A549 (cell line): ENCODE results near the gene SPATA31E1. TPM values are rescaled to one million over a fixed set of nuclear protein-coding genes. Genes with fewer than 3 reads are reported as not detected.

Experiments used
- ATAC-seq, 2 experiments: fragments of 200-7000 bp in 1 of 2; fragments of >200 bp in 1 of 2; cut with Nextera tagmentation in 1 of 2; cut with Tn5 transposase in 1 of 2; 3 replicates each; pipeline versions ENCODE4 v1.8.0 to v1.9.1; 2018 to 2020; ENCODE audit warnings: mild to moderate bottlenecking in 1 of 2, moderate library complexity in 1 of 2
- CTCF ChIA-PET: fragments of 300-600 bp; sonication (Branson Sonifier 250); formaldehyde crosslinking; extraction: SDS; loops from one replicate; lab custom pipeline; 2021; ENCODE audit warnings: antibody characterized with exemption, inconsistent platforms; lab: Yijun Ruan, JAX
- POLR2A ChIA-PET: fragments of 350-600 bp; formaldehyde crosslinking; extraction: SDS; loops from one replicate; lab custom pipeline; 2021; ENCODE audit warnings: antibody characterized with exemption, inconsistent platforms; lab: Yijun Ruan, JAX
- DNase-seq, 2 experiments: peaks; one replicate each; pipeline versions ENCODE4 v3.0.0 to v3.0.0-alpha.2; 2011 to 2016; ENCODE audit warnings: low read depth in 1 of 2, low spot score in 1 of 2
- FAIRE-seq: peaks from 2 replicates; lab custom pipeline; 2011; peaks lifted over from hg19 to GRCh38; lab: Jason Lieb, UNC
- H3K27ac ChIP-seq, 2 experiments: fragments of >200 bp; sonication (Bioruptor Twin); formaldehyde crosslinking; 3 replicates each; pipeline ENCODE4 v1.5.1; 2016 to 2017
- H3K4me1 ChIP-seq: fragments of >200 bp; sonication (Bioruptor Twin); formaldehyde crosslinking; 3 replicates; pipeline ENCODE4 v1.6.1; 2016
- H3K4me2 ChIP-seq: fragments of >200 bp; sonication (Bioruptor Twin); formaldehyde crosslinking; 3 replicates; pipeline ENCODE4 v1.6.1; 2016
- H3K4me3 ChIP-seq: fragments of >200 bp; sonication (Bioruptor Twin); formaldehyde crosslinking; 3 replicates; pipeline ENCODE4 v1.5.1; 2016
- H3K9me3 ChIP-seq: fragments of >200 bp; sonication (Bioruptor Twin); formaldehyde crosslinking; 3 replicates; pipeline ENCODE4 v1.6.1; 2016
- BCL3 ChIP-seq: fragments of >200 bp; sonication (Bioruptor Twin); formaldehyde crosslinking; IDR thresholded peaks from 3 replicates; pipeline ENCODE4 v1.6.1; 2016
- CBX8 ChIP-seq: fragments of 200-600 bp; sonication (generic); IDR thresholded peaks from 2 replicates; pipeline ENCODE4 v1.6.1; 2016
- CEBPB ChIP-seq, 2 experiments: fragments of >200 bp in 1 of 2; sonication (Bioruptor Twin) in 1 of 2; formaldehyde crosslinking in 1 of 2; IDR thresholded peaks; 2 replicates each; pipeline ENCODE4 v1.6.1; 2012 to 2016
- CHD2 ChIP-seq: fragments of 150-350 bp; IDR thresholded peaks from 2 replicates; pipeline ENCODE4 v1.6.1; 2014; ENCODE audit warnings: low read length; ENCODE audit not compliant: partially characterized antibody
- ELK1 ChIP-seq: fragments of 150-350 bp; IDR thresholded peaks from 2 replicates; pipeline ENCODE4 v1.6.1; 2014; ENCODE audit warnings: low read depth, mild to moderate bottlenecking, low read length
- EP300 ChIP-seq, 2 experiments: fragments of >200 bp; sonication (Bioruptor Twin); formaldehyde crosslinking; IDR thresholded peaks; 2 replicates in 1 of 2; 3 replicates in 1 of 2; pipeline ENCODE4 v1.6.1; 2016 to 2017
- HEYL ChIP-seq: fragments of 250-450 bp; sonication (Bioruptor Pico); IDR thresholded peaks from 2 replicates; pipeline ENCODE4 v1.8.0; 2021; ENCODE audit warnings: mild to moderate bottlenecking, moderate library complexity
- HMGXB4 ChIP-seq: fragments of 250-450 bp; sonication (Bioruptor Pico); IDR thresholded peaks from 2 replicates; pipeline ENCODE4 v1.5.0; 2021; ENCODE audit warnings: mild to moderate bottlenecking, moderate library complexity, borderline replicate concordance
- HOXA7 ChIP-seq: fragments of 250-450 bp; sonication (Bioruptor Pico); IDR thresholded peaks from 2 replicates; pipeline ENCODE4 v1.5.0; 2020; ENCODE audit warnings: mild to moderate bottlenecking, moderate library complexity
- HOXB13 ChIP-seq: fragments of 250-450 bp; sonication (Bioruptor Pico); IDR thresholded peaks from 2 replicates; pipeline ENCODE4 v1.5.0; 2020; ENCODE audit warnings: low read depth, mild to moderate bottlenecking, moderate library complexity
- HOXB5 ChIP-seq: fragments of 250-450 bp; sonication (Bioruptor Pico); IDR thresholded peaks from 2 replicates; pipeline ENCODE4 v1.5.0; 2020; ENCODE audit warnings: mild to moderate bottlenecking, moderate library complexity
- JUNB ChIP-seq: fragments of >200 bp; sonication (Bioruptor Twin); formaldehyde crosslinking; IDR thresholded peaks from 2 replicates; pipeline ENCODE4 v1.6.1; 2016
- KDM1A ChIP-seq: fragments of 200-600 bp; sonication (generic); IDR thresholded peaks from 2 replicates; pipeline ENCODE4 v1.6.1; 2016; ENCODE audit warnings: low read depth, mild to moderate bottlenecking
- KDM5A ChIP-seq: fragments of 200-600 bp; sonication (generic); IDR thresholded peaks from 2 replicates; pipeline ENCODE4 v1.6.1; 2016; ENCODE audit warnings: antibody characterized with exemption, mild to moderate bottlenecking
- MAX ChIP-seq: IDR thresholded peaks from 2 replicates; pipeline ENCODE4 v1.6.1; 2012
- MYC ChIP-seq: IDR thresholded peaks from 2 replicates; pipeline ENCODE4 v1.6.1; 2012; ENCODE audit warnings: mild to moderate bottlenecking, inconsistent platforms, low read length, improper control_type of control experiment, borderline replicate concordance
- NPAS2 ChIP-seq: fragments of 250-450 bp; sonication (Bioruptor Pico); IDR thresholded peaks from 2 replicates; pipeline ENCODE4 v1.8.0; 2022; ENCODE audit warnings: mild to moderate bottlenecking, moderate library complexity, borderline replicate concordance
- NR3C1 ChIP-seq: fragments of >200 bp; sonication (Bioruptor Twin); formaldehyde crosslinking; IDR thresholded peaks from 3 replicates; pipeline ENCODE4 v1.6.1; 2017
- PBX3 ChIP-seq: IDR thresholded peaks from 2 replicates; pipeline ENCODE4 v1.6.1; 2012
- POLR2A ChIP-seq: IDR thresholded peaks from 2 replicates; pipeline ENCODE4 v1.6.1; 2012; ENCODE audit warnings: mild to moderate bottlenecking, low read length
- RAD21 ChIP-seq, 2 experiments: fragments of >200 bp in 1 of 2; sonication (Bioruptor Twin) in 1 of 2; formaldehyde crosslinking in 1 of 2; IDR thresholded peaks in 1 of 2; conservative IDR thresholded peaks in 1 of 2; 2 replicates in 1 of 2; 3 replicates in 1 of 2; pipeline ENCODE4 v1.6.1; 2012 to 2018; ENCODE audit warnings: inconsistent platforms in 1 of 2
- REST ChIP-seq: fragments of 200-600 bp; sonication (generic); IDR thresholded peaks from 2 replicates; pipeline ENCODE4 v1.6.1; 2016; ENCODE audit warnings: antibody characterized with exemption, mild to moderate bottlenecking, moderate library complexity
- TP53 ChIP-seq: fragments of 250-450 bp; sonication (Bioruptor Pico); IDR thresholded peaks from 2 replicates; pipeline ENCODE4 v1.5.0; 2021; ENCODE audit warnings: mild to moderate bottlenecking, moderate library complexity
- ZC3H11A ChIP-seq: fragments of 450-650 bp; IDR thresholded peaks from 2 replicates; pipeline ENCODE4 v1.6.1; 2014; ENCODE audit warnings: antibody characterized with exemption, mild to moderate bottlenecking
- ZNF302 ChIP-seq: fragments of 250-450 bp; sonication (Bioruptor Pico); IDR thresholded peaks from 2 replicates; pipeline ENCODE4 v1.9.0; 2021; ENCODE audit warnings: inconsistent platforms, mild to moderate bottlenecking, moderate library complexity
- ZSCAN20 ChIP-seq: fragments of 250-450 bp; sonication (Bioruptor Pico); IDR thresholded peaks from 2 replicates; pipeline ENCODE4 v1.8.0; 2022; ENCODE audit warnings: mild to moderate bottlenecking, moderate library complexity
- WGBS: methylation state at CpG from one replicate; pipeline ENCODE4 v1.1.6; 2017; ENCODE audit errors: missing lambda C conversion rate; 5-methylcytosine and 5-hydroxymethylcytosine counted together
- polyA plus RNA-seq, 4 experiments: library from polyadenylated mRNA; depleted of rRNA in 3 of 4; stranded (reverse); fragments of >200 nt; fragmentation: RNase III in 1 of 4; extraction: RNeasy Plus Mini Kit Qiagen cat#74134 plus additional on column Dnase treatment in 1 of 4; gene quantifications; 2 replicates in 3 of 4; 3 replicates in 1 of 4; pipeline ENCODE4 v1.2.3, GENCODE V29; 2011 to 2017
- TF ChIP-seq, protein P1 (sequence below): fragments of 250-450 bp; sonication (Bioruptor Pico); IDR thresholded peaks from 2 replicates; pipeline ENCODE4 v1.5.0; 2020; ENCODE audit warnings: low read depth, mild to moderate bottlenecking, moderate library complexity

SPATA31E1 gene
- polyA plus RNA-seq, 2 of the 4 experiments (the other 2 are of a cell fraction): not detected

DNA sequence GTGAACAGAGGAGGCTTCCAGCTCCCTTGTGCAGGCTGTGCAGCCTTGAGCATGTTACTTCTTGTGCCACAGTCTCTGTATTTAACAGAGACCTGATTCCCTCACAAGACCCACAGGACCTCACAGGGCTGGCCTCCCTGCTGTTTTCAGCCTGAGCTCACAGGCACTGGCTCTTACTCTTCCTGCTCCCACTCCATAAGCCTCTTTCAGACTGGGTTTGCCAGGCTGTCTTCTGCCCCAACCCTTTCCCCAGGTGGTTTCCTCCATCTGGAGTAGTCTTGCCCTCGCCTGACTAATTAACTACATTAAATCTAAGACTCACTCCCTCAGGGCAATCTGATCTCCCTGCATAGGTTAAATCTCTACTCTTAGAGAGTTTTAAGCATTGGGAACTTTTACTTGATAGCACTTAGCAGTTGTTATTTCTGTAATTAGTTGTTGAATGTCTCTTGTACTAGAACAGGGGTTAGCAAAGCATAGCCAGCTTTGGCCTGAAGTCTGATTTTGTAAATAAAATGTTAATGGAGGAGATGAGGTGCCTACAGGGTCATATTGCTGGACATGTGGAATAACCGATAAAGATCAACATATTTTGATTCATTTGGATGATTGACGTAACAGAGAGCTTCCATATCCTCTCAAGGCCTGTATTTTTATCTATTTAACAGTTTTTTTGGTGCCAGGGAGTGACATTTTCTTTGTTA lies 28.6 kb upstream of the SPATA31E1 start:
- ATAC-seq (no peak; a peak in 1 of 6 replicates), DNase-seq (no peak), FAIRE-seq (no peak)
- no peak overlapping the region for H3K27ac ChIP-seq
- no peak for TF ChIP-seq HEYL (CRISPR knock-in tag)
- no peak for TF ChIP-seq JUNB
- no peak for TF ChIP-seq HOXA7 (CRISPR knock-in tag)
- TF ChIP-seq PBX3: no peak
- no peak for TF ChIP-seq MAX
- no peak for TF ChIP-seq ZSCAN20 (CRISPR knock-in tag)
- no peak for TF ChIP-seq TP53 (CRISPR knock-in tag)
- TF ChIP-seq EP300 (IDR thresholded peaks at IDR 0.05): no peak
- TF ChIP-seq ZC3H11A: no peak
- no peak for TF ChIP-seq BCL3
- no peak for TF ChIP-seq KDM5A
- ChIA-PET POLR2A (no interaction called here), CTCF (no interaction called here)
- H3K4me1 ChIP-seq: peaks cover 8% of the 10 kb centered on the region; the same call in 1 of the 3 replicates
- H3K4me3 ChIP-seq: no peak overlapping the region
- H3K9me3 ChIP-seq: no peaks in the 10 kb centered on the region
- no peak overlapping the region for H3K4me2 ChIP-seq
- 79% methylated on average over 3 of the region's 3 CpGs for WGBS

DNA sequence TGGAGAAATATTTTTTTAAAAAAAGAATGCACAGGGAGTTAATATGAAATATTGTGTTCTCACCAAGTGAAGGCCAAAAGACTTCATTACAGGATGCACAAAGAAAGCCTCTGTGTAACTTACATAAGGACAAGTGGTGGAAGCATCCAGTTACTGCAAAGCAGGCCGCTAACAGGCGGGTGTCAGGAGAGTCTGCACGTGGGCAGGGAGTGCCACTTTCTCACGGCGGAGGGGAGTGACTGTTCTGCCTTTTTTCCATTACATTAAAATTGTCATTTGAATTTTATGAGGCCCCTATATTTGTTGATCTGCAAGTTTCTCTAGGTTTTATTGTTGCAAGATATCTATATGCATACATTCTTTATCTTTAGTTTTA lies 28.1 kb upstream of the SPATA31E1 start:
- Histone ChIP-seq H3K4me2 (no peak overlapping the region), H3K4me3 (no peak overlapping the region), H3K9me3 (no peaks in the 10 kb centered on the region), H3K27ac (no peak overlapping the region), H3K4me1 (peaks cover 8% of the 10 kb centered on the region; the same call in 1 of the 3 replicates)
- WGBS: 60% methylated on average over 5 of the region's 5 CpGs
- TF ChIP-seq KDM1A (no peak), HOXB5 (CRISPR knock-in tag) (no peak), HOXB13 (CRISPR knock-in tag) (no peak), NR3C1 (no peak), NPAS2 (CRISPR knock-in tag) (no peak), CEBPB (IDR thresholded peaks at IDR 0.05) (no peak), TP53 (CRISPR knock-in tag) (no peak), HMGXB4 (CRISPR knock-in tag) (no peak), RAD21 (conservative IDR thresholded peaks at IDR 0.05 in 1 of 2, IDR thresholded peaks at IDR 0.05 in 1 of 2) (no peak), MAX (no peak), REST (no peak), ZSCAN20 (CRISPR knock-in tag) (no peak), KDM5A (no peak), MYC (no peak), CHD2 (no peak), POLR2A (no peak), CBX8 (no peak), ZNF302 (no peak), ELK1 (no peak)
- TF ChIP-seq, protein P1, sequence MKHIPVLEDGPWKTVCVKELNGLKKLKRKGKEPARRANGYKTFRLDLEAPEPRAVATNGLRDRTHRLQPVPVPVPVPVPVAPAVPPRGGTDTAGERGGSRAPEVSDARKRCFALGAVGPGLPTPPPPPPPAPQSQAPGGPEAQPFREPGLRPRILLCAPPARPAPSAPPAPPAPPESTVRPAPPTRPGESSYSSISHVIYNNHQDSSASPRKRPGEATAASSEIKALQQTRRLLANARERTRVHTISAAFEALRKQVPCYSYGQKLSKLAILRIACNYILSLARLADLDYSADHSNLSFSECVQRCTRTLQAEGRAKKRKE (CRISPR knock-in tag): no peak
- ATAC-seq (no peak), DNase-seq (no peak), FAIRE-seq (no peak)
- CTCF ChIA-PET: no interaction called here
- POLR2A ChIA-PET: no interaction called here
